GM18498 (cell line): ENCODE data around the gene EHD4.

ENCODE experiments used
- ATAC-seq: cut with Tn5 transposase; IDR thresholded peaks from one replicate; pipeline ENCODE4 v1.9.1; 2021; ENCODE audit warnings: mild to moderate bottlenecking, moderate library complexity; ENCODE audit not compliant: unreplicated experiment

The EHD4 gene

GRCh38 chr15:41881920-41882688 is 90.3 kb downstream of the EHD4 start:
- no peak for ATAC-seq

GRCh38 chr15:41881550-41881919 is 90.8 kb downstream of the EHD4 start:
- no peak for ATAC-seq

- no peak for ATAC-seq
These were observed 91.3 kb downstream of the EHD4 start for GRCh38 chr15:41881086-41881485.

DNA sequence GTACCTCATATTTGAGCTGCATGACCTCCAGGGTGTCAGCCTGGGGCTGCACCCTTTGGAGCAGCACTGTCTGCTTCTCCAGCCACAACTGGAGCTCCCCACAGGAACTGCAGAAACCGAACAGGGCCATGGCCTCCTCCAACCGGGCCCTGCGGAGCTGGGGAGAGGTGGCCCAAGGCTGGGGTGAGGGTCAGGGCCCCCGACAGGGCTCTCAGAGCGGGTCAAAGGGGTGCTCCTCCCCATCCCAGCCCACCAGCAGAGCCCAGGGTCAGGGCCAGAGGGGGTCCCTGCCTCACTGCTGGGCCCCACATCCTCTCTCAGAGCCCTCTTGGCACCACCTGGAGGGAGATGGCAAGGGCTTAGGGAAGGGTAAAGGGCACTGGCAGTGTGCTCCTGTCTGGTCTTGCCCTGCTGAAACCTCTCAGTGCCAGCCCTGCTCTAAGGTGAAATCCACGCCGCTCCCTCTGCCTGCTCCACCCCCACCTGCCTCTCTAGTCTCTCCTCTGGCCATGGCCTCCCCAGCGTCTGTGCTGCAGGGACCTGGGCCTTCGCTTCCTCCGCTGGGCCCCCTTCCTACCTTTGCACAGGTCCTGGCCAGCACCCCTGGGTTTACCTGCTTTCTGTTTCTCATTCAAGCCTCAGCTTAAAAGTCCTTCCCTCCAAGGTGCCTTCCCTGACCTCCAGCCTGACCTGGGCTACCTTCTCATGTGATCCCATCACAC is 92.0 kb downstream of the EHD4 start:
- ATAC-seq = no peak

- no peak for ATAC-seq
These were observed 93.0 kb downstream of the EHD4 start for GRCh38 chr15:41879321-41879845.

DNA sequence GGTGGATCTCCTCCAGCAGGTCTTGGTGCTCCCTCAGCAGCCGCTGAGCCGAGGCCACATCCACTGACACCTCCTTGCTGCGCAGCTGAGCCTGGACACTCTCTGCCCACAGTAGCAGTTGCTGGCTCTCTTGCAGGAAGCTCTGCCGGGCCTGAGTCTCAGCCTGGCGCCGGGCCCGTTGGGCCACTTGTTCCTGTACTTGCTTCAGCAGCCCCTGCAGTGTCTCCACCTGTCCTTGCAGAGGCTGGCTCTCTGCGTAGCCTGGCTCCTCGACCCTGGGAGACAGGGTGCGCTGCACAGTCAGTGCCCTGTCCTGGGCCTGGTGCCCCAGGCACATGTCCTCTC is 94.0 kb downstream of the EHD4 start:
- ATAC-seq = no peak

GRCh38 chr15:41877631-41878354 is 94.6 kb downstream of the EHD4 start:
- ATAC-seq = no peak

GRCh38 chr15:41876689-41877088 is 95.7 kb downstream of the EHD4 start:
- ATAC-seq = no peak

DNA sequence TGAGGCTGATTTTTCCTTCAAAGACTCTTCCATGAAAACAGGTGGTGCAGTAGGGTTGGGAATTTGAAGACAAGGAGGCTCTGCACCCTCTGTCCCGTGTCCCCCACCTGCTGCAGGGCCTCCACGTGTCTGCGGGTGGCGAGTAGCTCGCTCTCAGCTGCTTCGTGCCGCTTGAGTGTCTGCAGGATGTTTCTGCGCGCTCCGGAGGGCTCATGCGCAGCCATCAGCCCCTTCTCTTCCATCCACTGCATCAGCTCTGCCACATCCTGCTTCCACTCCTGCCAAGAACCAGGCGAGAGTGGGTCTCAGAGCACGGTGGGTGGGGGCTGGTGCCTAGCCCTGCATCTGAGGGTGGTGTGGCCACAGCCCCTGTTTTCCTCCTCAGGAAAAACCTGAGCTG is 96.3 kb downstream of the EHD4 start:
- no peak for ATAC-seq

GRCh38 chr15:41874736-41875135 is 97.6 kb downstream of the EHD4 start:
- no peak for ATAC-seq

GRCh38 chr15:41873711-41874110 is 98.6 kb downstream of the EHD4 start:
- no peak for ATAC-seq

DNA sequence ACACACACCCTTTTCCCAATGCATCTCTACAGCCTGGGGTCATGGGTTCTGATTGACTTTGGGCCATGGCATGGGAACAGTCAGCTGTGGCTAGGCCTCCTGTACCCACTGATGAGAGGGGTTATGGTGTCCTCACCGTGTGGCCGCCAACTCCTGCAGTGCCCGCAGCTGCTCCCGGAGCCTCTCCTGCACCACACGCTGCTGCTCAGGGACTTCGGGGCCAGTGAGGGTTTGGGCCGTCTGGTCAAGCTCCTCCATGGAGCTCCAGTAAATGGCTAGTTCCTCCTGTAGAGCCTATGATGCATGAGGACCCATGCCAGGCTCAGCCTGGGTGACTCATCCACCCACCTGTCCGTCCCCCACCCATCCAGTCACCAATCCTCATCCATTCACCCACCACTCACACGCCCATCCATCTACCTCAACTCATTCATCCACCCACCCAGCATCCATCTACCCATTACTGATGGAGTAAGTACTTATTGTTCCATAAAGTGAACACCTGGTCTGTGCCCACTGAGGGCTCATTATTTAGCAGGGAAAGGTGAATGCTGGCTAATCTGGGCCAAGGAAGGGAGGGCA is 100.1 kb downstream of the EHD4 start:
- no peak for ATAC-seq

DNA sequence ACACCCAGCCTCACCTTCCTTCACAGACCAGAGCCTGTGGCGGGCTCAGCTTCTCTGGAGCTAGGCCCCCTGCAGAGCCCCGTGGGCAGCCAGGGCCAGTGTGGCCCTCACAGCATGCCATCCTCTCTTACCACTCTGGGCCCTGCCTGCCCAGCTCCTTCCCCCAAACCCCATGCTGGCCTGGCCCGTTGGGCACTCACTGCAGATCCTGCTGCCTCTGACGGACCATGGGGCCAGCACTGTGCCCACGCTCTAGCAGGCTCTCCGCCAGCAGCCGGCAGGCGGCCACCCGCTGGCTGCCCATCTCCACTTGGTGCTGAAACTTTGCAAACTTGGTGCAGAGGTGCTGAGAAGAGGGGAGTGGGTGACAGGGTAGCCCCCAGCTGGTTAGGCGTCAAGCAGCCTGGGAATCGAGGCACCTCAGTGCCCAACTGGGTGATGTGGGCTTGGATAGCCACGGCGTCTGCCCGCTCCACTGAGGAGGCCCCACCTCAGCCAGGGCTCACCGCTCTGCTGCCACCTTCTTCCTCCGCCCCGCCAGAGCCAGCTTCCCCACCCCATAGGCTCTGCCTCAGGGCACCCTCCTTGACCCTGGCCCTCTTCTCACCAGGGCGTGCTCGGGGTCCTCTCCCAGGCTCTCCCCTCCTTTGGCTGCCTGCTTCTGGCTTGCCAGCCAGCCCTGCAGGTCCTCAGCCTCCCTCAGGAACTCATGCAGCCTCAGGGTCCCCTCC is 101.0 kb downstream of the EHD4 start:
- no peak for ATAC-seq

DNA sequence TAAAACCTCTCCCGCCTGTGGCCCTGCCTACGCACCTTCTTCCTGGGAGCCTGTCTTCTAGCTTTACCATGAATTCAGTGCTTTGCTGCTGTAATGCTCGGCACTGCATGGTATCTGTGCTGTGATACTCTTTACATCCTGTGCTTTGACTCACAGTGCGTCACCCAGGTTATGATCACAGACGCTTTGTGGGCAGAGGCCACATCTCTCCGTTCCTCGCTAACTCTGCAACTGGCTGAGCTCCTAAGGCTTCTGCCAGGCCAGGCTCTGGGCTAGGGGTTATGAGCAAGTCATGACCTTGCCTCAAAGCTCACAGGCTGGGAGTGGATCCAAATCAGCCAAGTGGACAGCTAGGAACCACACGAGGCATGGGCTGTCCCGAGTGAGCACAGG is 101.7 kb downstream of the EHD4 start:
- no peak for ATAC-seq

- ATAC-seq = no peak
These were observed 102.3 kb downstream of the EHD4 start for GRCh38 chr15:41869770-41870688.

DNA sequence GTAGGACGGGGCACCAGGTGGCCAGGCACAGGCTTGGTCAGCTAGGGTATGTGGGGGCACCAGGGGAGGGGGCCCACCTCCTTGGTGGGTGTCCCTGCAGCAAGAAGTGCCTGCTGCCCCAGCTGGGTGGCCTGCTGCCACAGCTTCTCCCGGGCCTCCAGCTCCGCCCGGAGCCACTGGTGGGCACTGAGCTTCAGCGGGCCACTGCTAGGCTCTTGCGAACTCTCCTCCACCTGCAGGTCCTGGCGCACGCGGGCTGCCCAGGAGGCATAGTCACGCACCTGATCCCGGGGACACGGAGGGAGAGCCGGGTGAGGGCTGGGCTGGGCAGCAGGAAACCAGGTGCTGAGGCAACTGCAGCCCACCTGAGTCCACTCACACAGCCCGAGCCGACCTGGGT is 104.0 kb downstream of the EHD4 start:
- no peak for ATAC-seq

DNA sequence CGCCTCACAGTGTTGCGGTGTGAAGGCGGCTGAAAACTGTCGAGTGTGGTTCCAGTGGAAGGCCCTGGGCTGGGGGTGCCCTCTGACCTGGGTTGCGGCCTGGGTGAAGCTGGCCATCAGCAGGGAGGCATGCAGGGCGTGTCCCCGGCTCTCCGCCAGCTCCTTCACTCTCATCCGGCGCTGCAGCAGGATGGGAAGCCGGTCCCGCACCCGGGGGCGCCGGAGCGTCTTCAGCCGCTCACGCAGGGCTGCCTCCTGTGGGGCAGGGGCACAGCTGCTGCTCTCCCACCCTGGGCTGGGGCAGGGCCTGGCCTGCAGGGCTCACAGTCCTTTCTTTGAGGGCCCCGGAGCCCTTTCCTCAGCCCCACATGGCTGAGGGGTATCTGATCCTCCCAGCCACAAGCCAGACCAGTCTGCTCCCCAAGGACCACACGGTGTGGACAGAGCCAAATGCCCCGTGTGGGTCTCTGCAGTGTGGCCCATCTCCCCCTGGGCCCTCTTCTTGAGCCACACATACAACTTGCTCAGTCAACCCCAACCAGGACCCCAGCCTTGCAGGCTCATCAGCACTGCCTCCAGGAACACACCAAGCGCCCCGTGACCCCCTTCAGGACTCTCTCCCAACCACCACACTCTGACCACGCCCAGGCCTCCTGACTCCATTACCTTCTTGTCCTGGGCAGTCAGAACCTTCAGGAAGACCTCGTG is 105.3 kb downstream of the EHD4 start:
- ATAC-seq = no peak

- no peak for ATAC-seq
These were observed 106.1 kb downstream of the EHD4 start for GRCh38 chr15:41866263-41866703.

GRCh38 chr15:41865490-41866055 is 106.8 kb downstream of the EHD4 start:
- ATAC-seq = no peak
